Epithelial cell of proximal tubule (primary cell): ENCODE results near the gene ZNF536. TPM values are rescaled to one million over a fixed set of nuclear protein-coding genes. Genes with fewer than 3 reads are reported as not detected.
"Not testable (repeated sequence)": the region's sequence is repeated elsewhere in the genome, so short reads cannot be mapped to it uniquely, and the experiment has no call there.

Experiments used
- DNase-seq: peaks from one replicate; pipeline ENCODE4 v3.0.0-alpha.2; 2011; ENCODE audit warnings: low read depth
- H3K4me3 ChIP-seq: 2 replicates; pipeline ENCODE4 v1.5.1; 2011; ENCODE audit warnings: low read depth, mild to moderate bottlenecking, low read length
- CTCF ChIP-seq: conservative IDR thresholded peaks from 2 replicates; pipeline ENCODE4 v1.5.1; 2012; ENCODE audit warnings: low read depth, mild to moderate bottlenecking, low read length
- total RNA-seq: library from RNA; depleted of rRNA; stranded (reverse); fragments of >200 nt; gene quantifications from 2 replicates; pipeline ENCODE4 v1.2.3, GENCODE V29; 2015

Gene ZNF536
- total RNA-seq, 1 donor from 2014 or later, result not detected

GRCh38 chr19:30416375-30416774 is 44.2 kb downstream of the ZNF536 start:
- no peak overlapping the region for H3K4me3 ChIP-seq
- DNase-seq, result no peak
- TF ChIP-seq CTCF, result no peak

- not testable (repeated sequence) for H3K4me3 ChIP-seq, DNase-seq
Measured at GRCh38 chr19:30417166-30417565, 45.0 kb downstream of the ZNF536 start.

- TF ChIP-seq CTCF, result no peak
- no peak for DNase-seq
- H3K4me3 ChIP-seq, result no peak overlapping the region
Measured at GRCh38 chr19:30419568-30420180, 47.5 kb downstream of the ZNF536 start.

- no peak for TF ChIP-seq CTCF
- DNase-seq, result no peak
- H3K4me3 ChIP-seq, result no peak overlapping the region
Measured at GRCh38 chr19:30420316-30420715, 48.1 kb downstream of the ZNF536 start.

- no peak for DNase-seq
- H3K4me3 ChIP-seq, result no peak overlapping the region
- TF ChIP-seq CTCF, result no peak
Measured at GRCh38 chr19:30420881-30421280, 48.7 kb downstream of the ZNF536 start.

GRCh38 chr19:30421571-30421970 is 49.4 kb downstream of the ZNF536 start:
- no peak for TF ChIP-seq CTCF
- H3K4me3 ChIP-seq, result no peak overlapping the region
- no peak for DNase-seq

GRCh38 chr19:30423481-30423880 is 51.3 kb downstream of the ZNF536 start:
- H3K4me3 ChIP-seq, result no peak overlapping the region
- TF ChIP-seq CTCF, result no peak
- DNase-seq, result no peak
